Measurements from ENCODE around the gene ACTL7B.
A peak's percentile ranks its signal among the peaks of the same experiment; 100 is the strongest.
"Not testable (repeated sequence)": the region's sequence is repeated elsewhere in the genome, so short reads cannot be mapped to it uniquely, and the experiment has no call there.

Gene ACTL7B

GRCh38 chr9:108855888-108856287 lies at the start of gene ACTL7B:
TSS of gene ACTL7B (minus strand) at chr9:108855986. CDS start at chr9:108855930, 56 bp downstream.
- no peak for DNase-seq (ENCODE audit: low spot score)

- DNase-seq (ENCODE audit: low spot score): no peak
These were observed 49.7 kb upstream of the ACTL7B start for GRCh38 chr9:108905494-108905893.

GRCh38 chr9:108904161-108904560 lies 48.4 kb upstream of the ACTL7B start:
- no peak for DNase-seq (ENCODE audit: low spot score)

- DNase-seq (ENCODE audit: low spot score): no peak
These were observed 47.8 kb upstream of the ACTL7B start for GRCh38 chr9:108903420-108904103.

- no peak for DNase-seq (ENCODE audit: low spot score)
These were observed 44.4 kb upstream of the ACTL7B start for GRCh38 chr9:108900176-108900575.

GRCh38 chr9:108899023-108899695 lies 43.4 kb upstream of the ACTL7B start:
- DNase-seq (ENCODE audit: low spot score): not testable (repeated sequence)

GRCh38 chr9:108897324-108898096 lies 41.7 kb upstream of the ACTL7B start:
- no peak for DNase-seq (ENCODE audit: low spot score)

GRCh38 chr9:108894225-108894997 lies 38.6 kb upstream of the ACTL7B start:
- no peak for DNase-seq (ENCODE audit: low spot score)

GRCh38 chr9:108889649-108890067 lies 33.9 kb upstream of the ACTL7B start:
- peak; percentile 42 for DNase-seq (ENCODE audit: low spot score)

- not testable (repeated sequence) for DNase-seq (ENCODE audit: low spot score)
These were observed 30.9 kb upstream of the ACTL7B start for GRCh38 chr9:108886594-108887271.

GRCh38 chr9:108885643-108886348 lies 30.0 kb upstream of the ACTL7B start:
- peak; percentile 57 for DNase-seq (ENCODE audit: low spot score)

GRCh38 chr9:108884701-108885100 lies 28.9 kb upstream of the ACTL7B start:
- DNase-seq (ENCODE audit: low spot score): no peak

- no peak for DNase-seq (ENCODE audit: low spot score)
These were observed 27.3 kb upstream of the ACTL7B start for GRCh38 chr9:108883085-108883484.

GRCh38 chr9:108882052-108882888 lies 26.5 kb upstream of the ACTL7B start:
- DNase-seq (ENCODE audit: low spot score): no peak

- no peak for DNase-seq (ENCODE audit: low spot score)
These were observed 25.0 kb upstream of the ACTL7B start for GRCh38 chr9:108880738-108881316.

- no peak for DNase-seq (ENCODE audit: low spot score)
These were observed 21.7 kb upstream of the ACTL7B start for GRCh38 chr9:108877524-108877923.

GRCh38 chr9:108876425-108876824 lies 20.6 kb upstream of the ACTL7B start:
- DNase-seq (ENCODE audit: low spot score): no peak

GRCh38 chr9:108874058-108874788 lies 18.4 kb upstream of the ACTL7B start:
- no peak for DNase-seq (ENCODE audit: low spot score)
